ENCODE measurements around the gene BRSK2. TPM values are rescaled to one million over a fixed set of nuclear protein-coding genes. Genes with fewer than 3 reads are reported as not detected.
"Not testable (repeated sequence)": the region's sequence is repeated elsewhere in the genome, so short reads cannot be mapped to it uniquely, and the experiment has no call there.

Gene BRSK2
- total RNA-seq, 3 donors from 2014 or later (not counting 1 experiment from before 2014, with no cell fraction given) = 0.11 to 0.14 TPM; not detected in 1

GRCh38 chr11:1358286-1358685 is 31.4 kb upstream of the BRSK2 start:
- Mint-ChIP-seq H3K9me3 (no peaks in the 10 kb centered on the region), H3K4me1 (no peaks in the 10 kb centered on the region), H3K27ac (no peak overlapping the region), H3K4me3 (no peak overlapping the region), H3K27me3 (ENCODE audit: low read depth in 2 of 2) (peaks cover 5 to 8% of the 10 kb centered on the region in 2 donors), H3K36me3 (no peaks in the 10 kb centered on the region)
- no peak for ATAC-seq
- H3K9me3 ChIP-seq (ENCODE audit: control insufficient read depth, insufficient read depth, low read length) = no peaks in the 10 kb centered on the region
- H3K36me3 ChIP-seq (ENCODE audit: control insufficient read depth, insufficient read depth, low read length) = no peaks in the 10 kb centered on the region
- no peak overlapping the region for H3K4me3 ChIP-seq (ENCODE audit: low read length)
- no peaks in the 10 kb centered on the region for H3K27me3 ChIP-seq (ENCODE audit: control insufficient read depth, insufficient read depth, low read length)
- intact Hi-C loops (cut with micrococcal nuclease) = no loop called here
- DNase-seq = no peak
- TF ChIP-seq CTCF (IDR thresholded peaks at IDR 0.05) = no peak
- no peak overlapping the region for H3K27ac ChIP-seq (ENCODE audit: low read length)
- 73% methylated on average over 16 of the region's 16 CpGs for WGBS (ENCODE audit: insufficient coverage)
- no peaks in the 10 kb centered on the region for H3K4me1 ChIP-seq (ENCODE audit: control insufficient read depth, insufficient read depth, low read length)

GRCh38 chr11:1358931-1359330 is 30.8 kb upstream of the BRSK2 start:
- H3K27me3 ChIP-seq (ENCODE audit: control insufficient read depth, insufficient read depth, low read length); ATAC-seq; H3K27ac Mint-ChIP-seq; H3K4me1 ChIP-seq (ENCODE audit: control insufficient read depth, insufficient read depth, low read length); DNase-seq; H3K36me3 Mint-ChIP-seq; H3K9me3 ChIP-seq (ENCODE audit: control insufficient read depth, insufficient read depth, low read length); H3K36me3 ChIP-seq (ENCODE audit: control insufficient read depth, insufficient read depth, low read length); H3K27ac ChIP-seq (ENCODE audit: low read length); H3K9me3 Mint-ChIP-seq; intact Hi-C loops (cut with micrococcal nuclease); H3K4me3 ChIP-seq (ENCODE audit: low read length); H3K4me1 Mint-ChIP-seq; H3K4me3 Mint-ChIP-seq: not testable (repeated sequence)
- peaks cover 6 to 10% of the 10 kb centered on the region in 2 donors for H3K27me3 Mint-ChIP-seq (ENCODE audit: low read depth in 2 of 2)
- 93% methylated on average over 15 of the region's 17 CpGs for WGBS (ENCODE audit: insufficient coverage)

GRCh38 chr11:1359556-1359955 is 30.2 kb upstream of the BRSK2 start:
- Histone ChIP-seq H3K9me3 (ENCODE audit: control insufficient read depth, insufficient read depth, low read length) (no peaks in the 10 kb centered on the region), H3K27me3 (ENCODE audit: control insufficient read depth, insufficient read depth, low read length) (no peaks in the 10 kb centered on the region), H3K4me3 (ENCODE audit: low read length) (no peak overlapping the region), H3K36me3 (ENCODE audit: control insufficient read depth, insufficient read depth, low read length) (no peaks in the 10 kb centered on the region), H3K27ac (ENCODE audit: low read length) (no peak overlapping the region), H3K4me1 (ENCODE audit: control insufficient read depth, insufficient read depth, low read length) (no peaks in the 10 kb centered on the region)
- Mint-ChIP-seq H3K9me3 (no peaks in the 10 kb centered on the region), H3K36me3 (no peaks in the 10 kb centered on the region), H3K4me1 (no peaks in the 10 kb centered on the region), H3K27me3 (ENCODE audit: low read depth in 2 of 2) (peaks cover 6 to 15% of the 10 kb centered on the region in 2 donors), H3K4me3 (no peak overlapping the region), H3K27ac (no peak overlapping the region)
- ATAC-seq = no peak
- no peak for TF ChIP-seq CTCF (IDR thresholded peaks at IDR 0.05)
- 89% methylated on average over 16 of the region's 16 CpGs for WGBS (ENCODE audit: insufficient coverage)
- no peak for DNase-seq
- intact Hi-C loops (cut with micrococcal nuclease) = no loop called here

GRCh38 chr11:1360181-1360834 is 29.4 kb upstream of the BRSK2 start:
- Histone ChIP-seq H3K9me3 (ENCODE audit: control insufficient read depth, insufficient read depth, low read length) (no peaks in the 10 kb centered on the region), H3K27ac (ENCODE audit: low read length) (no peak overlapping the region), H3K27me3 (ENCODE audit: control insufficient read depth, insufficient read depth, low read length) (no peaks in the 10 kb centered on the region), H3K4me3 (ENCODE audit: low read length) (no peak overlapping the region), H3K4me1 (ENCODE audit: control insufficient read depth, insufficient read depth, low read length) (no peaks in the 10 kb centered on the region), H3K36me3 (ENCODE audit: control insufficient read depth, insufficient read depth, low read length) (no peaks in the 10 kb centered on the region)
- no peak for DNase-seq
- Mint-ChIP-seq H3K9me3 (no peaks in the 10 kb centered on the region), H3K27me3 (ENCODE audit: low read depth in 2 of 2) (peaks cover 6 to 15% of the 10 kb centered on the region in 2 donors), H3K4me3 (no peak overlapping the region), H3K4me1 (no peaks in the 10 kb centered on the region), H3K36me3 (no peaks in the 10 kb centered on the region), H3K27ac (no peak overlapping the region)
- no peak for TF ChIP-seq CTCF (IDR thresholded peaks at IDR 0.05)
- intact Hi-C loops (cut with micrococcal nuclease) = no loop called here
- no peak for ATAC-seq
- WGBS (ENCODE audit: insufficient coverage) = 90% methylated on average over 20 of the region's 20 CpGs

Data from natural killer cell (primary cell).